ENCODE results near the gene PPIP5K2.

- no peak for TF ChIP-seq POLR2AphosphoS5 (IDR thresholded peaks at IDR 0.05)
- TF ChIP-seq CTCF (IDR thresholded peaks at IDR 0.05): no peak
- no peak for TF ChIP-seq POLR2A (IDR thresholded peaks at IDR 0.05)
Observed at GRCh38 chr5:103228588-103228987, 108.5 kb downstream of the PPIP5K2 start.

All from transverse colon (tissue), 4 donors.